GM12873 (cell line): ENCODE measurements around the gene MALRD1.

Experiments used
- CTCF ChIP-seq: IDR thresholded peaks from 2 replicates; pipeline ENCODE4 v1.5.1; 2012; ENCODE audit warnings: low read depth, mild to moderate bottlenecking, moderate library complexity, low read length, control low read depth; ENCODE audit not compliant: insufficient read depth; ENCODE audit errors: missing control alignments

MALRD1 gene

GRCh38 chr10:19629567-19629966, 581.0 kb downstream of the MALRD1 start:
- TF ChIP-seq CTCF = no peak

- no peak for TF ChIP-seq CTCF
Measured at GRCh38 chr10:19634163-19634562, 585.6 kb downstream of the MALRD1 start.

GRCh38 chr10:19638182-19638895, 589.7 kb downstream of the MALRD1 start:
- no peak for TF ChIP-seq CTCF

- no peak for TF ChIP-seq CTCF
Measured at GRCh38 chr10:19638896-19639233, 590.3 kb downstream of the MALRD1 start.

GRCh38 chr10:19640566-19641263, 592.1 kb downstream of the MALRD1 start:
- no peak for TF ChIP-seq CTCF

- no peak for TF ChIP-seq CTCF
Measured at GRCh38 chr10:19651549-19651948, 602.9 kb downstream of the MALRD1 start.

GRCh38 chr10:19652750-19653149, 604.1 kb downstream of the MALRD1 start:
- TF ChIP-seq CTCF = no peak
